ENCODE results near the gene OR5A1. TPM values are rescaled to one million over a fixed set of nuclear protein-coding genes. Genes with fewer than 3 reads are reported as not detected.

OR5A1 gene
- total RNA-seq, 4 donors from 2014 or later, result not detected

- no peaks in the 10 kb centered on the region for H3K36me3 ChIP-seq
- no peaks in the 10 kb centered on the region for H3K4me1 ChIP-seq
- TF ChIP-seq CTCF (IDR thresholded peaks at IDR 0.05) (no peak), POLR2A (IDR thresholded peaks at IDR 0.05) (no peak)
- intact Hi-C loops (cut with DNase I; ENCODE audit: low total_unique reads), result no loop called here
- no peak for DNase-seq
- no peak overlapping the region for H3K4me3 ChIP-seq
- no peaks in the 10 kb centered on the region for H3K9me3 ChIP-seq
- no peak overlapping the region for H3K27ac ChIP-seq
- no peaks in the 10 kb centered on the region for H3K27me3 ChIP-seq
Observed at GRCh38 chr11:59413646-59414045, 22.6 kb upstream of the OR5A1 start.

- intact Hi-C loops (cut with DNase I; ENCODE audit: low total_unique reads), result no loop called here
- no peaks in the 10 kb centered on the region for H3K9me3 ChIP-seq
- no peaks in the 10 kb centered on the region for H3K27me3 ChIP-seq
- no peaks in the 10 kb centered on the region for H3K4me1 ChIP-seq
- no peak for TF ChIP-seq CTCF (IDR thresholded peaks at IDR 0.05)
- no peak for TF ChIP-seq POLR2A (IDR thresholded peaks at IDR 0.05)
- no peak for DNase-seq
- H3K4me3 ChIP-seq, result no peak overlapping the region
- H3K27ac ChIP-seq, result no peak overlapping the region
- H3K36me3 ChIP-seq, result no peaks in the 10 kb centered on the region
Observed at GRCh38 chr11:59415111-59415510, 21.2 kb upstream of the OR5A1 start.

- Histone ChIP-seq H3K36me3 (no peaks in the 10 kb centered on the region), H3K27me3 (no peaks in the 10 kb centered on the region), H3K27ac (no peak overlapping the region), H3K9me3 (no peaks in the 10 kb centered on the region), H3K4me3 (no peak overlapping the region), H3K4me1 (no peaks in the 10 kb centered on the region)
- TF ChIP-seq CTCF (IDR thresholded peaks at IDR 0.05) (no peak), POLR2A (IDR thresholded peaks at IDR 0.05) (no peak)
- intact Hi-C loops (cut with DNase I; ENCODE audit: low total_unique reads), result no loop called here
- DNase-seq, result no peak
Observed at GRCh38 chr11:59416613-59417012, 19.7 kb upstream of the OR5A1 start.

- Histone ChIP-seq H3K27ac (no peak overlapping the region), H3K27me3 (no peaks in the 10 kb centered on the region), H3K4me1 (no peaks in the 10 kb centered on the region), H3K36me3 (no peaks in the 10 kb centered on the region), H3K4me3 (no peak overlapping the region), H3K9me3 (no peaks in the 10 kb centered on the region)
- no peak for TF ChIP-seq CTCF (IDR thresholded peaks at IDR 0.05)
- TF ChIP-seq POLR2A (IDR thresholded peaks at IDR 0.05), result no peak
- DNase-seq, result no peak
- intact Hi-C loops (cut with DNase I; ENCODE audit: low total_unique reads), result no loop called here
Observed at GRCh38 chr11:59417023-59417422, 19.2 kb upstream of the OR5A1 start.

GRCh38 chr11:59418156-59418555 is 18.1 kb upstream of the OR5A1 start:
- DNase-seq, result no peak
- no peak for TF ChIP-seq CTCF (IDR thresholded peaks at IDR 0.05)
- TF ChIP-seq POLR2A (IDR thresholded peaks at IDR 0.05), result no peak

More at GRCh38 chr11:59418156-59418555, 18.1 kb upstream of the OR5A1 start:
- Histone ChIP-seq H3K36me3 (no peaks in the 10 kb centered on the region), H3K4me3 (no peak overlapping the region), H3K27ac (no peak overlapping the region), H3K4me1 (no peaks in the 10 kb centered on the region), H3K27me3 (no peaks in the 10 kb centered on the region), H3K9me3 (no peaks in the 10 kb centered on the region)
- intact Hi-C loops (cut with DNase I; ENCODE audit: low total_unique reads), result no loop called here

Data from uterus (tissue), 4 donors.